Suprapubic skin (tissue), 4 donors: ENCODE measurements around the gene MB21D2. TPM values are rescaled to one million over a fixed set of nuclear protein-coding genes. Genes with fewer than 3 reads are reported as not detected.

Experiments
- DNase-seq, 2 donors: peaks; one replicate each; pipeline ENCODE4 v3.0.0-alpha.2; 2019; ENCODE audit warnings: low spot score in 2 of 2
- H3K27ac ChIP-seq: fragments of 200-600 bp; sonication (generic); one replicate; pipeline ENCODE4 v1.5.1; 2019
- H3K27me3 ChIP-seq: fragments of 200-600 bp; sonication (generic); one replicate; pipeline ENCODE4 v1.5.1; 2019
- H3K36me3 ChIP-seq: fragments of 200-600 bp; sonication (generic); one replicate; pipeline ENCODE4 v1.5.1; 2019
- H3K4me1 ChIP-seq: fragments of 200-600 bp; sonication (generic); one replicate; pipeline ENCODE4 v1.5.1; 2019
- H3K4me3 ChIP-seq: fragments of 200-600 bp; sonication (generic); one replicate; pipeline ENCODE4 v1.5.1; 2019; ENCODE audit warnings: mild to moderate bottlenecking
- H3K9me3 ChIP-seq: fragments of 200-600 bp; sonication (generic); one replicate; pipeline ENCODE4 v1.5.1; 2019
- EP300 ChIP-seq: sonication (generic); formaldehyde crosslinking; IDR thresholded peaks from one replicate; pipeline ENCODE4 v1.6.1; 2017; ENCODE audit warnings: antibody characterized with exemption
- POLR2A ChIP-seq, 2 donors: fragments of 450-650 bp; IDR thresholded peaks; one replicate each; pipeline ENCODE4 v1.6.1; 2017; ENCODE audit warnings: antibody characterized with exemption in 2 of 2, mild to moderate bottlenecking in 2 of 2, moderate library complexity in 2 of 2
- POLR2AphosphoS5 ChIP-seq, 3 donors: sonication (generic); formaldehyde crosslinking; IDR thresholded peaks; one replicate each; pipeline ENCODE4 v1.6.1; 2017; ENCODE audit warnings: antibody characterized with exemption in 3 of 3
- WGBS: methylation state at CpG from one replicate; pipeline ENCODE4 v1.1.5; 2018; 5-methylcytosine and 5-hydroxymethylcytosine counted together
- total RNA-seq, 4 donors: library from RNA; depleted of rRNA; stranded (reverse); fragments of >200 nt; gene quantifications; one replicate each; pipeline ENCODE4 v1.1.0, GENCODE V29; 2016
- TF ChIP-seq, protein P1 (sequence below), 2 donors: fragments of 200-600 bp in 1 of 2; fragments of 450-650 bp in 1 of 2; sonication (generic) in 1 of 2; IDR thresholded peaks; one replicate each; pipeline ENCODE4 v1.5.1; 2016 to 2019; ENCODE audit warnings: antibody characterized with exemption in 2 of 2, mild to moderate bottlenecking in 1 of 2, moderate library complexity in 1 of 2

MB21D2 gene
- total RNA-seq, 4 donors from 2014 or later = 9.2 to 12.2 (median 10.7) TPM

DNA sequence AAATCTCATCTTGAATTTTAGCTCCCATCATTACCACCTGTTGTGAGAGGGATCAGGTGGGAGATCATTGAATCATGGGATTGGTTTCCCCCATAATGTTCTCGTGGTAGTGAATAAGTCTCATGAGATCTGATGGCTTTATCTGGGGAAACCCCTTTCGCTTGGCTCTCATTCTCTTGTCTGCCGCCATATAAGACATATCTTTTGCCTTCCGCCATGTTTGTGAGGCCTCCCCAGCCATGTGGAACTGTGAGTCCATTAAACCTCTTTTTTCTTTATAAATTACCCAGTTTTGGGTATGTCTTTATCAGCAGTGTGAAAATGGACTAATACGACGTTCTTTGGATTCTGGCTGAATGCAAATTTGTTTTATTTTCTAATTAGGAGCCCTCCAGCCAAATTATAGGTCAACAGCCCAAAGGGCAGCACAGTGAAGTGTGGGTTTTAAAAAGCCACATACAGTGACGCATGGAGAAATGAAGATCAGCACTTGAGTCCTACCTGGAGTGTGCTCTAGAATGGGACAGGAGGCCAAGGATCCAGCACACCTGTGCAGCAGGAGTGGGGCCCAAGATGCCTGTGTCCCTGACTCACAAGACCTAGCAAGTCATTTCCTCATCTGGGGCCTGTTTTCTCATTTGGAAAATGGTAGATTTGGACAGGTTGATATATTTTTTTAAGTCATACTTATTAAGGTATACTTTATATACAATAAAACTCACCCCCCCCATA, 89.6 kb downstream of the MB21D2 start:
- H3K27ac ChIP-seq = no peak overlapping the region
- no peak for DNase-seq
- no peaks in the 10 kb centered on the region for H3K9me3 ChIP-seq
- H3K4me3 ChIP-seq = no peak overlapping the region
- WGBS = 97% methylated on average over 7 of the region's 7 CpGs
- TF ChIP-seq EP300 (no peak), POLR2A (IDR thresholded peaks at IDR 0.05) (no peak), POLR2AphosphoS5 (IDR thresholded peaks at IDR 0.05) (no peak)
- TF ChIP-seq, protein P1, sequence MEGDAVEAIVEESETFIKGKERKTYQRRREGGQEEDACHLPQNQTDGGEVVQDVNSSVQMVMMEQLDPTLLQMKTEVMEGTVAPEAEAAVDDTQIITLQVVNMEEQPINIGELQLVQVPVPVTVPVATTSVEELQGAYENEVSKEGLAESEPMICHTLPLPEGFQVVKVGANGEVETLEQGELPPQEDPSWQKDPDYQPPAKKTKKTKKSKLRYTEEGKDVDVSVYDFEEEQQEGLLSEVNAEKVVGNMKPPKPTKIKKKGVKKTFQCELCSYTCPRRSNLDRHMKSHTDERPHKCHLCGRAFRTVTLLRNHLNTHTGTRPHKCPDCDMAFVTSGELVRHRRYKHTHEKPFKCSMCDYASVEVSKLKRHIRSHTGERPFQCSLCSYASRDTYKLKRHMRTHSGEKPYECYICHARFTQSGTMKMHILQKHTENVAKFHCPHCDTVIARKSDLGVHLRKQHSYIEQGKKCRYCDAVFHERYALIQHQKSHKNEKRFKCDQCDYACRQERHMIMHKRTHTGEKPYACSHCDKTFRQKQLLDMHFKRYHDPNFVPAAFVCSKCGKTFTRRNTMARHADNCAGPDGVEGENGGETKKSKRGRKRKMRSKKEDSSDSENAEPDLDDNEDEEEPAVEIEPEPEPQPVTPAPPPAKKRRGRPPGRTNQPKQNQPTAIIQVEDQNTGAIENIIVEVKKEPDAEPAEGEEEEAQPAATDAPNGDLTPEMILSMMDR (IDR thresholded peaks at IDR 0.05) = no peak
- H3K36me3 ChIP-seq = no peaks in the 10 kb centered on the region
- no peaks in the 10 kb centered on the region for H3K27me3 ChIP-seq
- peaks cover 38% of the 10 kb centered on the region for H3K4me1 ChIP-seq

- H3K4me1 ChIP-seq = peaks cover 31% of the 10 kb centered on the region
- no peak overlapping the region for H3K4me3 ChIP-seq
- no peaks in the 10 kb centered on the region for H3K36me3 ChIP-seq
- no peaks in the 10 kb centered on the region for H3K27me3 ChIP-seq
- no peaks in the 10 kb centered on the region for H3K9me3 ChIP-seq
- no peak overlapping the region for H3K27ac ChIP-seq
- DNase-seq = no peak
- 80% methylated on average over 4 of the region's 4 CpGs for WGBS
- no peak for TF ChIP-seq POLR2A (IDR thresholded peaks at IDR 0.05)
- TF ChIP-seq POLR2AphosphoS5 (IDR thresholded peaks at IDR 0.05) = no peak
- no peak for TF ChIP-seq EP300
Observed at GRCh38 chr3:192827208-192827607, 90.4 kb downstream of the MB21D2 start.

DNA sequence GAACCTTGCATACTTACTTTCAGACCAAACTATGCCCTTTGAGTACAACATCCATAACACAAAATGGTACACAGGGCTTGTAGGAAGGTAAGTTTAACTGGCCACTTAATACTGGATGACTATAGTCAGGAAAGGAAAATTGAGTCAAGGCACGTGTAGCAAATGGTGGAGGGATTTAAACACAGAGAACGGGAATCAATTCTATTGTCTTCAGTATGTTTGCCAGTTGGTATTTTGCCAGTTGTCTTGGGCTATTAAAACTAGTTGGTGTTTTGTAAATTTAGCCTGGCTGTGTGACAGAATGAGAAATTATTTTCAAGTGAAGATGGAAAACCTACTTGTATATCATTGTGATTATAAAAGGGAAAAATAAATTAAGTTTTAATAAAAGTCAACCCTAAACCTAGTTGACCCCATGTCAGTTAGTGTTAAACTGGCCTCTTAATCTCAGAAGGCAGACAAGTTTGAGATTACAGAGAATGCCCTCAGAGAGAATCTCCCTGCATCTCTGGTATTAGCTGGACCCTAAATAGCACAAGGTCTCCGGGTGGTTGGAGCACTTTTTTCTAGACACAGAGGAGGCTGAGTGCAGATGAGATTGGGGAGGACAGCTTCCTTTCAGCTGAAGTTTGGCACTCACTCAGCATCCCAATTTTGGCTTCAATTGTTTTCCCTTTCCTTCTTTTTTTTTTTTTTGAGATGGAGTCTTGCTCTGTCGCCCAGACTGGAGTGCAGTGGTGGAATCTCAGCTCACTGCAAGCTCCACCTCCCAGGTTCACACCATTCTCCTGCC, 91.2 kb downstream of the MB21D2 start:
- no peak overlapping the region for H3K27ac ChIP-seq
- DNase-seq = no peak
- H3K4me1 ChIP-seq = peaks cover 23% of the 10 kb centered on the region
- 51% methylated on average over 4 of the region's 4 CpGs for WGBS
- H3K27me3 ChIP-seq = no peaks in the 10 kb centered on the region
- no peaks in the 10 kb centered on the region for H3K36me3 ChIP-seq
- TF ChIP-seq POLR2A (IDR thresholded peaks at IDR 0.05) (no peak), EP300 (no peak), POLR2AphosphoS5 (IDR thresholded peaks at IDR 0.05) (no peak)
- TF ChIP-seq, protein P1 (IDR thresholded peaks at IDR 0.05) = no peak
- no peaks in the 10 kb centered on the region for H3K9me3 ChIP-seq
- H3K4me3 ChIP-seq = no peak overlapping the region

DNA sequence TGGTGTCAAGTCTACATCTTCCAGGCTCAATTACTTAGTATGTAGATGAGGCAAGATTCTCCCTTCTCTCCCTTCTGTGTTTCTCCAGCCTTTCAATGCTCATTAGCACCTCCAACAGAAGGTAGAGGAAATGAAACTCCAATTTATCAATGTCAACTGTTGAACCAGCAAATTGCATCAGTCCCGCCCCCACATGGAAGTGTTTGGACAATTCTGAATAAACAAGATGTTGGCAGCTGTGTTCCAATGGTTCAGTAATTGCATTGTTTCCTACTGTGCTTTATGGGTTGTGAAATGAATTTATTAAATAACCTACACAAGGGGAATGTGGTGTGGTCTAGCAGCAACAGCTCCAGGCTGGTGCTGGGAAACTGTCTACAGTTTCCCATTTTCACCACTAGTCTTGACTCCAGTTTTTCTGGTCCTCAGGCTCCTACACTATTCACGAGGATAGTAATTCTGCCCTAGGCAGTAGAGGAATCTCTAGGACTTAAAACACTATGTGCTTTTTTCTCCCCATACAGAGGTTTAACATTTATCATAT, 91.9 kb downstream of the MB21D2 start:
- no peak for DNase-seq
- Histone ChIP-seq H3K9me3 (no peaks in the 10 kb centered on the region), H3K27me3 (no peaks in the 10 kb centered on the region), H3K36me3 (no peaks in the 10 kb centered on the region), H3K4me3 (no peak overlapping the region), H3K27ac (no peak overlapping the region), H3K4me1 (peaks cover 17% of the 10 kb centered on the region)
- TF ChIP-seq EP300 = no peak
- TF ChIP-seq, protein P1 (IDR thresholded peaks at IDR 0.05) = no peak
- no peak for TF ChIP-seq POLR2AphosphoS5 (IDR thresholded peaks at IDR 0.05)
- TF ChIP-seq POLR2A (IDR thresholded peaks at IDR 0.05) = no peak
- WGBS = 56% methylated on average over 2 of the region's 2 CpGs

DNA sequence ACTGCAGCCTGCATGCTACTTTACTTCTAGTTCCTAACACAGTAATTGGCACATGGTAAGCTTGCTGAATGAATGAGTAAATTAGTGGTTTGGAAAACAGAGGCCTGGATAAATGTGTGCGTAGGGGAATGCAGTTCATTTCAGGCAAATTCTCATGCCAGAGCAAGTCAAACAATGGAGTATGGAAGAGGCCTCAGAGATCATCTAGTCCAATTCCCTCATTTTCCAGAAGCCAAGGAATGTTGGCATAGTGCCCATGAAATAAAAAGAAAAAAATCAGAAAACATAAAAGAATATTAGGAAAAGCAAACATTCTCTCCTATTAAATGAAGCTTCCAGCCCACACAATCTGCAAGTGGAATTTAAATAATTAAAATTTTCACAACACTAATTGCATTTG, 92.4 kb downstream of the MB21D2 start:
- Histone ChIP-seq H3K4me1 (peaks cover 12% of the 10 kb centered on the region), H3K9me3 (no peaks in the 10 kb centered on the region), H3K27ac (no peak overlapping the region), H3K4me3 (no peak overlapping the region), H3K27me3 (no peaks in the 10 kb centered on the region), H3K36me3 (no peaks in the 10 kb centered on the region)
- TF ChIP-seq POLR2A (IDR thresholded peaks at IDR 0.05) (no peak), EP300 (no peak)
- TF ChIP-seq, protein P1 (IDR thresholded peaks at IDR 0.05) = no peak
- 53% methylated on average over 1 of the region's 1 CpG for WGBS
- DNase-seq = no peak
